Activated CD8-positive, alpha-beta T cell treated with anti-CD3 and anti-CD28 coated beads for 36 hours (primary cell): ENCODE data around the gene C1QBP. TPM values are rescaled to one million over a fixed set of nuclear protein-coding genes. Genes with fewer than 3 reads are reported as not detected.
"Not testable (repeated sequence)": the region's sequence is repeated elsewhere in the genome, so short reads cannot be mapped to it uniquely, and the experiment has no call there.

Experiments used
- ATAC-seq: fragments of 200-7000 bp; cut with Tn5 transposase; one replicate; pipeline ENCODE4 v1.10.0; 2021; ENCODE audit warnings: mild to moderate bottlenecking, moderate library complexity
- CTCF ChIA-PET: fragments of 350-600 bp; sonication (Branson Sonifier 250); formaldehyde crosslinking; loops from one replicate; lab custom pipeline; 2021; ENCODE audit warnings: antibody characterized with exemption; lab: Charles Lee
- POLR2A ChIA-PET: fragments of 350-600 bp; sonication (Branson Sonifier 250); formaldehyde crosslinking; loops from one replicate; lab custom pipeline; 2021; ENCODE audit warnings: antibody characterized with exemption; lab: Charles Lee
- DNase-seq: peaks from one replicate; pipeline ENCODE4 v3.0.0-alpha.2; 2020
- H3K27ac Mint-ChIP-seq: one replicate; pipeline ENCODE4 v1.8.0; 2021; ENCODE audit warnings: mild to moderate bottlenecking, mixed read lengths
- H3K27me3 Mint-ChIP-seq: one replicate; pipeline ENCODE4 v1.8.0; 2021; ENCODE audit warnings: mixed read lengths
- H3K36me3 Mint-ChIP-seq: one replicate; pipeline ENCODE4 v1.8.0; 2021; ENCODE audit warnings: low read depth, mixed read lengths
- H3K4me1 Mint-ChIP-seq: one replicate; pipeline ENCODE4 v1.8.0; 2021; ENCODE audit warnings: low read depth, mixed read lengths
- H3K4me3 Mint-ChIP-seq: one replicate; pipeline ENCODE4 v1.8.0; 2021; ENCODE audit warnings: mild to moderate bottlenecking, moderate library complexity, mixed read lengths
- H3K9me3 Mint-ChIP-seq: one replicate; pipeline ENCODE4 v1.8.0; 2021; ENCODE audit warnings: mixed read lengths
- CTCF ChIP-seq: fragments of 200-600 bp; IDR thresholded peaks from one replicate; pipeline ENCODE4 v1.8.0; 2022; ENCODE audit warnings: antibody characterized with exemption, mild to moderate bottlenecking
- intact Hi-C: fragments of 100-400 bp; cut with micrococcal nuclease; formaldehyde crosslinking; loops from one replicate; pipeline ENCODE4 v1.10.0; 2022
- total RNA-seq, 2 experiments: library from RNA; stranded (reverse); gene quantifications; one replicate each; pipeline ENCODE4 v1.2.3, GENCODE V29; 2021

C1QBP gene
- total RNA-seq, 2 experiments from 2014 or later, result 463 to 470 TPM

GRCh38 chr17:5446786-5447185 is 7.8 kb upstream of the C1QBP start:
- no peak overlapping the region for H3K4me3 Mint-ChIP-seq
- intact Hi-C loops, result no loop called here
- CTCF ChIA-PET, result interaction anchor here (1.1 kb wide), 1 partner anchor 23 kb away, joined by 3 read pairs; no protein-coding TSS in a partner anchor
- ATAC-seq (no peak), DNase-seq (no peak)
- H3K36me3 Mint-ChIP-seq, result peaks cover 57% of the 10 kb centered on the region
- no peaks in the 10 kb centered on the region for H3K27me3 Mint-ChIP-seq
- H3K4me1 Mint-ChIP-seq, result no peaks in the 10 kb centered on the region
- no peak overlapping the region for H3K27ac Mint-ChIP-seq
- POLR2A ChIA-PET, result interaction anchor here (1.0 kb wide), 1 partner anchor 22 kb away, joined by 3 read pairs; the partner anchor contains the start of gene DHX33
- no peak for TF ChIP-seq CTCF
- H3K9me3 Mint-ChIP-seq, result no peaks in the 10 kb centered on the region

- ChIA-PET CTCF (interaction anchor here (1.6 kb wide), 1 partner anchor 11 kb away, joined by 4 read pairs; no protein-coding TSS in a partner anchor), POLR2A (interaction anchor here (0.7 to 1.1 kb wide), 2 partner anchors 115 to 161 kb away, joined by 3 read pairs; no protein-coding TSS in a partner anchor)
- ATAC-seq, result no peak
- Mint-ChIP-seq H3K9me3 (no peaks in the 10 kb centered on the region), H3K36me3 (peaks cover 40% of the 10 kb centered on the region), H3K4me1 (peaks cover 10% of the 10 kb centered on the region), H3K27me3 (no peaks in the 10 kb centered on the region), H3K27ac (no peak overlapping the region), H3K4me3 (no peak overlapping the region)
- TF ChIP-seq CTCF, result no peak
- DNase-seq, result no peak
- intact Hi-C loops, result no loop called here
Observed at GRCh38 chr17:5444209-5444608, 5.3 kb upstream of the C1QBP start.

GRCh38 chr17:5443728-5444127 is 4.8 kb upstream of the C1QBP start:
- intact Hi-C loops, result no loop called here
- POLR2A ChIA-PET, result interaction anchor here (1.1 to 2.4 kb wide), 3 partner anchors 13 to 116 kb away, joined by 3 to 7 read pairs (median 3); partner anchors contain the start of genes NUP88 and RPAIN
- Mint-ChIP-seq H3K4me1 (peaks cover 10% of the 10 kb centered on the region), H3K4me3 (no peak overlapping the region), H3K9me3 (no peaks in the 10 kb centered on the region), H3K27me3 (no peaks in the 10 kb centered on the region), H3K36me3 (peaks cover 37% of the 10 kb centered on the region), H3K27ac (no peak overlapping the region)
- DNase-seq, result no peak
- TF ChIP-seq CTCF, result no peak
- CTCF ChIA-PET, result interaction anchor here (1.6 kb wide), 1 partner anchor 10 kb away, joined by 4 read pairs; no protein-coding TSS in a partner anchor
- ATAC-seq, result no peak

GRCh38 chr17:5439446-5439764 is 450 bp upstream of the C1QBP start:
- Mint-ChIP-seq H3K4me1 (peaks cover 34% of the 10 kb centered on the region), H3K27ac (peak overlapping the region; percentile 81), H3K4me3 (peak overlapping the region; percentile 81), H3K27me3 (no peaks in the 10 kb centered on the region), H3K36me3 (peaks cover 49% of the 10 kb centered on the region), H3K9me3 (no peaks in the 10 kb centered on the region)
- DNase-seq (no peak), ATAC-seq (no peak)
- ChIA-PET CTCF (interaction anchor here (0.7 to 6.4 kb wide), 33 partner anchors 10 to 350 kb away, joined by 3 to 68 read pairs (median 6); partner anchors contain the start of genes DHX33, NLRP1, NUP88 and RPAIN), POLR2A (interaction anchor here (0.9 to 3.2 kb wide), 12 partner anchors 9 to 67 kb away, joined by 3 to 30 read pairs (median 4); partner anchors contain the start of genes DHX33, NUP88 and RPAIN)
- intact Hi-C loops, result no loop called here
- no peak for TF ChIP-seq CTCF

GRCh38 chr17:5437721-5438317 is 1.1 kb downstream of the C1QBP start:
- POLR2A ChIA-PET, result interaction anchor here (0.7 to 3.2 kb wide), 8 partner anchors 10 to 37 kb away, joined by 3 to 30 read pairs (median 4); partner anchors contain the start of genes NUP88 and RPAIN
- peak overlapping the region; percentile 81 for H3K4me3 Mint-ChIP-seq
- intact Hi-C loops, result no loop called here
- CTCF ChIA-PET, result interaction anchor here (1.3 to 6.4 kb wide), 6 partner anchors 10 to 240 kb away, joined by 3 to 68 read pairs (median 20); partner anchors contain the start of genes DHX33, NUP88 and RPAIN
- peaks cover 34% of the 10 kb centered on the region for H3K4me1 Mint-ChIP-seq
- peak overlapping the region; percentile 84 for H3K27ac Mint-ChIP-seq
- no peaks in the 10 kb centered on the region for H3K27me3 Mint-ChIP-seq
- H3K9me3 Mint-ChIP-seq, result no peaks in the 10 kb centered on the region
- H3K36me3 Mint-ChIP-seq, result peaks cover 53% of the 10 kb centered on the region
- no peak for TF ChIP-seq CTCF
- DNase-seq (no peak), ATAC-seq (no peak)

GRCh38 chr17:5435781-5436315 is 3.1 kb downstream of the C1QBP start:
- peak overlapping the region; percentile 81 for H3K4me3 Mint-ChIP-seq
- DNase-seq, H3K9me3 Mint-ChIP-seq, ATAC-seq, intact Hi-C loops, H3K27me3 Mint-ChIP-seq: not testable (repeated sequence)
- peak overlapping the region; percentile 84 for H3K27ac Mint-ChIP-seq
- H3K36me3 Mint-ChIP-seq, result peaks cover 66% of the 10 kb centered on the region
- peaks cover 38% of the 10 kb centered on the region for H3K4me1 Mint-ChIP-seq
- CTCF ChIA-PET, result interaction anchor here (1.1 to 6.4 kb wide), 2 partner anchors 8 to 10 kb away, joined by 3 to 68 read pairs; no protein-coding TSS in a partner anchor
- POLR2A ChIA-PET, result interaction anchor here (1.3 to 2.2 kb wide), 2 partner anchors 17 to 24 kb away, joined by 3 to 15 read pairs; partner anchors contain the start of genes NUP88 and RPAIN
